ENCODE measurements around the gene SELE.

GRCh38 chr1:169765580-169766331 lies 31.9 kb upstream of the SELE start:
- TF ChIP-seq, protein P1, sequence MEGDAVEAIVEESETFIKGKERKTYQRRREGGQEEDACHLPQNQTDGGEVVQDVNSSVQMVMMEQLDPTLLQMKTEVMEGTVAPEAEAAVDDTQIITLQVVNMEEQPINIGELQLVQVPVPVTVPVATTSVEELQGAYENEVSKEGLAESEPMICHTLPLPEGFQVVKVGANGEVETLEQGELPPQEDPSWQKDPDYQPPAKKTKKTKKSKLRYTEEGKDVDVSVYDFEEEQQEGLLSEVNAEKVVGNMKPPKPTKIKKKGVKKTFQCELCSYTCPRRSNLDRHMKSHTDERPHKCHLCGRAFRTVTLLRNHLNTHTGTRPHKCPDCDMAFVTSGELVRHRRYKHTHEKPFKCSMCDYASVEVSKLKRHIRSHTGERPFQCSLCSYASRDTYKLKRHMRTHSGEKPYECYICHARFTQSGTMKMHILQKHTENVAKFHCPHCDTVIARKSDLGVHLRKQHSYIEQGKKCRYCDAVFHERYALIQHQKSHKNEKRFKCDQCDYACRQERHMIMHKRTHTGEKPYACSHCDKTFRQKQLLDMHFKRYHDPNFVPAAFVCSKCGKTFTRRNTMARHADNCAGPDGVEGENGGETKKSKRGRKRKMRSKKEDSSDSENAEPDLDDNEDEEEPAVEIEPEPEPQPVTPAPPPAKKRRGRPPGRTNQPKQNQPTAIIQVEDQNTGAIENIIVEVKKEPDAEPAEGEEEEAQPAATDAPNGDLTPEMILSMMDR (IDR thresholded peaks at IDR 0.05): no peak
- TF ChIP-seq POLR2A (IDR thresholded peaks at IDR 0.05) (no peak), POLR2AphosphoS5 (IDR thresholded peaks at IDR 0.05) (no peak)

Measured in upper lobe of left lung (tissue), 4 donors.